8988T (cell line): ENCODE results near the gene RPL5.

Experiments
- DNase-seq: peaks from one replicate; pipeline ENCODE4 v3.0.0; 2011

The RPL5 gene

DNA sequence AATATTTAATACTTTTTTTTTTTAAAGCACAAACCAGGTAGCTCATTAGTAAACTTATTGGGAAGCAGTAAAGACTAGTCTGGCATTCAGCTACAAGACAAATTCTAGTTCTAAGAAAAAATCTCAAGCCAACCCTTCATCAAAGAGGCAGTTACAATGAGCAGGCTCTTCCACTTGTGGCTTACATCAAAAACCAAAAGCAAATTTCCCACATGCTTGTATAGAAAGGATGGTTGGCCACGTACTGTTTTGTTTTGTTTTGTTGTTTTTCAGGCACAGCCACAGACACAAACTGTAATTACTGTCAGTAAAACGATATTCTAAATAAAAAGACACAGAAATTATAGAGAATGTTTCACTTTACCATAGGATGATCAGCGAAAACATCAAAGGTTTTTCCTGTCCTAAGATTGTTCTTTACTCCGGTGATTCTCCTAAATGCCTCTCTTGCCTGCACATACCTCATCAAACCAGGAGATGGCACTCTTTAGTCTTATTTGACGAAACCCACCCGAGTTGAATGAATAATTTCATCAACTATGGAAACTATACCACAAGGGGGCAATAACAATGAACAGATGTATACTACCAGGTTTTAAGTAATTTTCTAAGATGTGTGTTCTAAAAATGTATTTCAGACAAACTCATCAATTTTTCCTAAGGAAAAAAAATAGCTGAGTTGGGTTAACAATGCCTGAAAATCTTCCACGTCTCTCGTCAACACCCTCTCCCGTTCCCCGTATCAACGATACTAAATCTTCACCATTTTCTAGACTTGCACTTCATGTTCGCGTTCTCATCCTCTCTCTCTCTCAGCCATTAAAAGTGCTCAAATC is 26.9 kb downstream of the RPL5 start:
- DNase-seq: no peak

GRCh38 chr1:92859400-92860039 is 27.7 kb downstream of the RPL5 start:
- DNase-seq: no peak

- DNase-seq: no peak
Observed at GRCh38 chr1:92862605-92863004, 30.8 kb downstream of the RPL5 start.

GRCh38 chr1:92864131-92864530 is 32.3 kb downstream of the RPL5 start:
- no peak for DNase-seq

DNA sequence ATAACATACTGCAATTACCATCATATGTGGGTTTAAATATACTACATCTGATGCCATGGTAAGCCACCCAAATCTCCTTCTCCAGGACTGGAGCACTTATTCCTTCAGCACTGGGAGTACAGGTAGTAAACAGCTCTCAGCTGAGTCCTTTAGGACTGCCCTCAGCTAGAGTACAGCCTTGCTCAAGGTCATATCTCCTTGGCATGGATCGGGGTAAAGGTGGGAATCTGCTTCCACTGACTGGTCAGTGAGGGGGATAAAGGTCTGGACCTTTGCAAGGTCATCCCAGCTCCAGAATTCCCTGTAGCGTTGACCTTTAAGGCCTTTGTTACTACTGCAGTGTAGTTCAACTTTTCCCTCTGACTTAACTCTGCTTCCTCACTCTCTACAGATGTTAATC is 38.8 kb downstream of the RPL5 start:
- no peak for DNase-seq

GRCh38 chr1:92872719-92873118 is 40.9 kb downstream of the RPL5 start:
- no peak for DNase-seq

DNA sequence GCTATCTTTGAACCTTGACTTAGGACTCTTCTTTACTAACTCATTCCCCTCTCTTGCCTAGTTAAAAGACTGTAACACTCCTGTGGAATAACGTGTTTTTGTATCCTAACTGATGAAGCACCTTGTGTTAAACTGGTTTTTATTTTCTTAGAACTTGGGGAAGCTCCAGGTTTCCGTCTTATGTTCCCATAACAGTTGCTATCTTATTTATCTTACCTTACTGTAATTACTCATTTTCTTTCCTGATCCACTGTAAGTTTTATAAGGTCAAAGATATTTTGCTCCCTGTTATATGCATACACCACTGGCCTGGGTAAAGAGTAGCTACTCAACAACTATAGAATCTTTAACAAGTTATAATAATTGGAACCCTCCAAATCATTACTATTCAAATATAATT is 43.1 kb downstream of the RPL5 start:
- no peak for DNase-seq

- DNase-seq: no peak
Observed at GRCh38 chr1:92876351-92876750, 44.5 kb downstream of the RPL5 start.

GRCh38 chr1:92877081-92877711 is 45.4 kb downstream of the RPL5 start:
- DNase-seq: no peak

GRCh38 chr1:92877792-92878191 is 46.0 kb downstream of the RPL5 start:
- DNase-seq: no peak

DNA sequence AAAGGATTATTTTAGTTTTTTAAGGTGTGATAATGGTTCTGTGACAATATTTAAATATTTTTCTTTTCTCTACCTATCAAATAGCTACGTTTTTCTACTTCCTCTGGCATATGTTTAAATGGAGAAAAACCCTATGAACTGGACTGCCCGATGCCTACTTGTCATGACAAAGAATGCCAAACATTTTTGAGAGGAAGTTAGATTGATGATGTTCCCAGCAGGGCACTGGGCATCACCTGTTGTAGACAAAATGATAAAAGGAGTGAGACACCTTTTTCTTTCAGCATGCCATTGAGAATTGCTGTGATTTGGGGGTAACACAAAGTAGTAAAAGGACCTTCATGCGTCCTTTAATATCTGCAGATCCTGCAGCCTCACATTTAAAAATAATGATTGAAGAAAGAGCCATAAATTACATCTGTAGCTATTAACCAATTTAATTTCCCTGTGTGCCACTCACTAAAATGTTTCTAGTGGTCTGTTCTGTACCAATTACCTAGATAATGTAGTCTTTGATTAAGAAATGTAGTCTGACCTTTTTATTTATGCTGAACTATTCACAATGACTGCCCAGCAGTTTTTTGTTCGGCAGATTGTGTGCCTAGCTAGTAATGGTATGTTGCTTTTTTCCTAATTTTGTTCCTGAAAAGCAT is 47.6 kb downstream of the RPL5 start:
- no peak for DNase-seq

GRCh38 chr1:92881391-92881790 is 49.6 kb downstream of the RPL5 start:
- DNase-seq: no peak

DNA sequence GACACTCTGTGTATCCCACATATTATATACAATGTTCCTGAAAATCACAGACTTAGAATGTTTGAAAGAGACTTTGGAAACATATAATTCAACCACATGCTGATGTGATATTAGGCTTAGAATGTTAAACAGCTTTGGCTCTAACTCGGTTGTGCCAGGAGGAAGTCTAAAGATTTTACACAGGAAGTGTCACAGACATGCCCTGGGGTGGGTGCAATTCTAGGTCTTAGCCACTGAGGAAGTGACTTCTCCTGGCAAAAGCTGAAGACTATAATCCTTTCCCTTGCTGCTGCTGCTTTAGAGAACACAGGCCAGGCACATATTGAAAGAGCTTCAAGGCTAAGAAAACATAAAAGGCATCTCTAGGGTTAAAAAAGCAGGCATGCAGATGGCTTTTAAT is 51.0 kb downstream of the RPL5 start:
- DNase-seq: no peak

DNA sequence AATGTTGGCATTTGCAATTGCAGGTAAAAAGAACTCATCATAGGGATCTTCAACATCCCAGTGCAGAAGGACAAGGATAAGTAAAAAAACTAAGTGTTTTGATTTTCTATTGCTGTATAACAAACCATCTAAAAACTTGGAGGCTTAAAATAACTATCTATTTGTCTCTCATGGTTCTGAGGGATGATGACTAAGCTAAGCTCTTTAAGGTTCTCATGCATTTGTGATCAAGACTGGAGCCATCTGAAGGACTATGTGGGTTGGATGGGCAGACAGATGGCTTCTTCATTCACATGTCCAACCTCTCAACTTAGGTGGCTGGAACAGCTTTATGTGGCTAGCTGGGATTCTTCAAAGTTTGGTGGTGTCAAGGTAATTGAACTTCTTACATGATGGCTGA is 51.5 kb downstream of the RPL5 start:
- no peak for DNase-seq

DNA sequence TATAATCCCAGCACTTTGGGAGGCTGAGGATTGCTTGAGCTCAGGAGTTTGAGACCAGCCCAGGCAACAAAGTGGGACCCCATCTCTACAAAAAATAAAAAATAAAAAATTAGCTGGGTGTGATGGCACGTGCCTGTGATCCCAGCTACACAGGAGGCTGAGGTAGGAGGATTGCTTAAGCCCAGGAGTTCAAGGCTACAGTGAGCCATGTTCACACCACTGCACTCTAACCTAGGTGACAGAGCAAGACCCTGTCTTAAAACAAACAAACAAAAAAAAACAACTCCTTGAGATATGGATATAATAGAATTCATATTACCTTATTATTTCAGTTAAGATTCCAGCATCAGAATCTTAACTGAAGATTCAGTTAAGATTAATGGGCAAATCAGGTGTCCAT is 52.4 kb downstream of the RPL5 start:
- DNase-seq: no peak

GRCh38 chr1:92886886-92887419 is 55.1 kb downstream of the RPL5 start:
- DNase-seq: no peak

DNA sequence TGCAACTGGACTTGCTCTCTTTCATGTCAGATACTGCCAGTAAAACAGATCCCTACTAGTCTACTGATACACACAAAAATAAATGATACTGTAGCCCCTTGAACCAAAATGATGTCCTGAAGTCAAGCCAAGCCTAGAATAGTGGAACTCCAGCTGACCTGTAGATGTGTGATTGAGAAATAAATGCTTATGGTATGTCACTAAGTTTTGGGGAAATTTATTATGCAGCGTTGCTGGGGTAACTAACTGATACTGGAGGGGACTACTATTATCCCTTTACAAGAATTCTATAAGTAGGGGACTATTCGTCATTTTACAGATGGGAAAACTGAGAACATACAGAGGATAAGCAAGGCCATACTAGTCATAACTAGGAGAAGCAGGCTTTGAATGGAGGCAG is 55.6 kb downstream of the RPL5 start:
- DNase-seq: no peak
